Measurements from ENCODE around the gene TEX36.
"Not testable (repeated sequence)": the region's sequence is repeated elsewhere in the genome, so short reads cannot be mapped to it uniquely, and the experiment has no call there.

Gene TEX36

GRCh38 chr10:125707541-125708468, 24.8 kb upstream of the TEX36 start:
- no peak for DNase-seq

GRCh38 chr10:125700355-125700911, 17.5 kb upstream of the TEX36 start:
- Histone ChIP-seq H3K36me3 (no peaks in the 10 kb centered on the region), H3K27me3 (no peaks in the 10 kb centered on the region), H3K9me3 (no peaks in the 10 kb centered on the region), H3K4me3 (ENCODE audit: low read depth, low read length) (no peak overlapping the region), H3K4me1 (no peaks in the 10 kb centered on the region)
- no peak for DNase-seq
- no peak for TF ChIP-seq CTCF (IDR thresholded peaks at IDR 0.05; ENCODE audit: low read depth, low read length)

More at GRCh38 chr10:125707541-125708468, 24.8 kb upstream of the TEX36 start:
- Histone ChIP-seq H3K9me3 (no peaks in the 10 kb centered on the region), H3K4me3 (ENCODE audit: low read depth, low read length) (no peak overlapping the region), H3K4me1 (no peaks in the 10 kb centered on the region), H3K36me3 (no peaks in the 10 kb centered on the region), H3K27me3 (no peaks in the 10 kb centered on the region)
- TF ChIP-seq CTCF (IDR thresholded peaks at IDR 0.05; ENCODE audit: low read depth, low read length): no peak

DNA sequence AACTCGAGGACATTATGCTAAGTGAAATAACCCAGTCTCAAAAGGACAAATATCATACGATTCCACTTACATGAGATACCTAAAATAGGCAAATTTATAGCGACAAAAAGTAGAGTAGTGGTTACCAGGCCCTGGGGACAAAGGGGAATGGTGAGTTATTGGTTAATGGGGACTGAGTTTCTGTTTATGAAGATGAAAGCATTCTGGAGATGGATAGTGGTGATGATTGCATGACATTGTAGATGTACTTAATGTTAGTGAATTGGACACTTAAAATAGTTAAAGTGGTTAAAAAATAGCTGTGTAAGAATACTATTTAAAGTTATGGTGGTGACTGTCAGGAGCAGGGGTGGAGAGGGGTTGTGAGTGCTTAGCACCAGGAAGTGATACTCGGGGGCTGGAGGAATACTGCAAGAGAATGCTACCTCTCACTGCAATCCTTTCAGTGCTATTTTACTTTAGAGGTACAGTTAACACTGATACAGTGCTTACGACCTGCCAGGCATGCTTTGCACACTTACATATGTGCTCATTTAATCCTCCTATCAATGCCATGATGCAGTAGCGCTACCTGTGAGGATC, 16.7 kb upstream of the TEX36 start:
- no peak for DNase-seq
- no peak overlapping the region for H3K4me3 ChIP-seq (ENCODE audit: low read depth, low read length)
- TF ChIP-seq CTCF (IDR thresholded peaks at IDR 0.05; ENCODE audit: low read depth, low read length): no peak

DNA sequence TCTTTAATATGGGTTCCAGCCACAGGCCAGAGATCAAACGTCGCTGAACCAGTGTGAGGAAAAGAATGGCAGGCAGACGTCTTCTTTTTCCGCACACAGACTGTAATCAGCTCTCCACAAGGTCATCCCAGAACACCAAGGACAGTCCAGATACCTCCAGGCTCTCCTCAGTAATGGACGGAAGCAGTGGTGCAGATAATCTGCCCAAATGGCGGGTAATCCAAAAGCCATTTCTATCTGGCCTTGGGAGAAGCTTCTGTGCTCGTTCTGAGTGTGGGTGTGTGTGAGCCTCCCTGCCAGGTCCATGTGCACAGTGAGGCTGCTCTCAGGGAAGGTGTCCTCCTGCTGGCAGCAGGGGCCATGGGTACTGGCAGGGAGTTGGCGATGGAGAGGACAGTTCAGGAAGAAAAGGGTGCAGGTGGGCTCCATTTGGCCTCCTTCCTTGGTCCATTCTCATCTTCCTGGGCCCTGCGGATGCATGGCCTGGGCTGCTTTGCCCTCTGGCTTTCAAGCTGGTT, 15.6 kb upstream of the TEX36 start:
- Histone ChIP-seq H3K9me3 (no peaks in the 10 kb centered on the region), H3K36me3 (no peaks in the 10 kb centered on the region), H3K27me3 (no peaks in the 10 kb centered on the region), H3K4me3 (ENCODE audit: low read depth, low read length) (no peak overlapping the region), H3K4me1 (no peaks in the 10 kb centered on the region)
- no peak for TF ChIP-seq CTCF (IDR thresholded peaks at IDR 0.05; ENCODE audit: low read depth, low read length)
- DNase-seq: peak; percentile 14

More for the DNA sequence above, 16.7 kb upstream of the TEX36 start:
- Histone ChIP-seq H3K27me3 (no peaks in the 10 kb centered on the region), H3K36me3 (no peaks in the 10 kb centered on the region), H3K4me1 (no peaks in the 10 kb centered on the region), H3K9me3 (no peaks in the 10 kb centered on the region)

DNA sequence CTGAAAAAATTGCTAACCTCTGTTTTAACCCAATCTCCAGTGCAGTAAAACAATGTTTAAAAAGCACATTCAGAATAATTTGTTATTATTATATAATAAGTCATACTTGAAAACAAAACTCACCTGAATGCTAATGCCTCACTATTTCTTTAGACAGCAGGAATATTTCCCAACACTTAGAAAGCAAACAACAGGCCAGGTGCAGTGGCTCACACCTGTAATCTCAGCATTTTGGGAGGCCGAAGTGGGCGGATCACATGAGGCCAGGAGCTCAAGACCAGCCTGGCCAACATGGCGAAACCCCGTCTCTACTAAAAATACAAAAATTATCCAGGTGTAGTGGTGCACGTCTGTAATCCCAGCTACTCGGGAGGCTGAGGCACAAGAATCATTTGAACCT, 13.9 kb upstream of the TEX36 start:
- not testable (repeated sequence) for H3K4me3 ChIP-seq (ENCODE audit: low read depth, low read length); DNase-seq

DNA sequence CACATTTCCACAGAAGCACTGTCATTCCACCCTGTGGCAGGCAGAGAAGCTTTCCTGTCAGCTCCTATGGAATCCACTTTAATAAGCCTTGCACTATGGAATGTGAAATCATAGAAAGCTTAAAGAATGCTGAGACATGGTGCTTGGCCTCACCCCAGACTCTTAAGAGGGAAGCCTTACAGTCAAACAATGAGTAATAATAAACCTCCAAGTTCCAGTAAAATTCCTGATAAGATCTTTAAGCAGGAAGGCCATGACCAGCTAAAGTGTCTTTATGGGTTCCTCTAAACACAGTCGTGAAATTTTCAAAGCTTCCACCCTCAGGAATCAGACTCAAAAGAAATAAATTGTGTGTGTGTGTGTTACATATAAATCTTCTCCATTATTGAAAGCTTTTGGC, 11.9 kb upstream of the TEX36 start:
- no peaks in the 10 kb centered on the region for H3K36me3 ChIP-seq
- TF ChIP-seq CTCF (IDR thresholded peaks at IDR 0.05; ENCODE audit: low read depth, low read length): no peak
- H3K9me3 ChIP-seq: no peaks in the 10 kb centered on the region
- peaks cover 3% of the 10 kb centered on the region; the same call in 1 of the 2 replicates for H3K27me3 ChIP-seq
- DNase-seq: no peak
- H3K4me1 ChIP-seq: no peaks in the 10 kb centered on the region
- H3K4me3 ChIP-seq (ENCODE audit: low read depth, low read length): no peak overlapping the region

More for the DNA sequence above, 13.9 kb upstream of the TEX36 start:
- not testable (repeated sequence) for H3K36me3 ChIP-seq, H3K9me3 ChIP-seq, H3K4me1 ChIP-seq, H3K27me3 ChIP-seq
